BLaER1 treated with 17β-estradiol and CSF1 and Interleukin-3, amounts not matched to agents 10 nM and 100 nM (cell line): Measurements from ENCODE around the gene SET.

Experiments used
- H3K27ac ChIP-seq, 11 experiments: shearing (Covaris generic); formaldehyde crosslinking; 2 replicates each; pipeline ENCODE4 v1.8.1; 2022
- H3K27me3 ChIP-seq, 11 experiments: shearing (Covaris generic); formaldehyde crosslinking; 2 replicates each; pipeline ENCODE4 v1.8.1; 2022
- H3K36me3 ChIP-seq, 11 experiments: shearing (Covaris generic); formaldehyde crosslinking; 2 replicates each; pipeline ENCODE4 v1.8.1; 2022
- H3K4me1 ChIP-seq, 10 experiments: shearing (Covaris generic); formaldehyde crosslinking; 2 replicates each; pipeline ENCODE4 v1.8.1; 2022
- H3K4me2 ChIP-seq, 11 experiments: shearing (Covaris generic); formaldehyde crosslinking; 2 replicates each; pipeline ENCODE4 v1.8.1; 2022
- H3K4me3 ChIP-seq, 10 experiments: shearing (Covaris generic); formaldehyde crosslinking; 2 replicates each; pipeline ENCODE4 v1.8.1; 2022
- H3K9ac ChIP-seq, 11 experiments: shearing (Covaris generic); formaldehyde crosslinking; 2 replicates each; pipeline ENCODE4 v1.8.1; 2022
- H3K9me3 ChIP-seq, 11 experiments: shearing (Covaris generic); formaldehyde crosslinking; replicated peaks in 1 of 11; 2 replicates each; pipeline ENCODE4 v1.8.1; 2022
- H4K20me1 ChIP-seq, 11 experiments: shearing (Covaris generic); formaldehyde crosslinking; 2 replicates each; pipeline ENCODE4 v1.8.1; 2022
- Cebpa-rat ChIP-seq, 11 experiments: shearing (Covaris generic); IDR thresholded peaks; 2 replicates each; pipeline ENCODE4 v1.8.1; 2022

The SET gene

DNA sequence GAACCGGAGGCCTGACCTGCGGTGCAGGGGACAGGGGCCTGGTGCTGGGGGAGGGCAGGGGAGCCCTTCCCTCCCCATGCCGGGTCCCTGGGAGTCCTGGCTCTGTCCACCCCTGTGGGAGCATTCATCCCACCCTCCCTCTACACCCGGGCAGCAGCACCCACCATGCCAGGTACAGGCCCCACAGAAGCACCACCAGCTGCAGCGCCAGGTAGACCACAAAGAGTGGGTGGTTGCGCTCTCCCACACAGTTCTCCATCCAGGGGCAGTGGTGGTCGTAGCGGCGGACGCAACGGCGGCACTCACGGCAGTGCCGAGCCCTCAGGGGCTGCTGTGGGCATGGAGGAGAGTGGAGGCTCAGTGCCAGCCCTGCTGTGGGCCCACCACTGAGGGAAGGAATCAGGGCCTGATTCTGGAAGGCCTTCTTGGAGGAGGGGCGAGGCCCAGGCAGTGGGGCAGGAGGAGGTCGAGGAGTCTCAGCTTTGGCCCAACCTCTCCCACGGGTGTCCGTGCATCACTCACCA, 32.5 kb downstream of the SET start:
- peak overlapping the region in 2 of 11 experiments; percentile 8 to 94; a peak in 1 of 22 replicates for H3K4me2 ChIP-seq
- H3K4me3 ChIP-seq, result no peak overlapping the region
- peaks cover 20 to 64% (median 53%) of the 10 kb centered on the region in 10 experiments for H3K4me1 ChIP-seq
- no peaks in the 10 kb centered on the region for H3K27me3 ChIP-seq
- no peaks in the 10 kb centered on the region for H3K9me3 ChIP-seq
- H3K9ac ChIP-seq, result peak overlapping the region in 3 of 11 experiments; percentile 26 to 87 (median 86); a peak in 1 of 22 replicates
- H4K20me1 ChIP-seq, result no peaks in the 10 kb centered on the region; a peak in 2 of 22 replicates
- no peak overlapping the region for H3K27ac ChIP-seq
- H3K36me3 ChIP-seq, result peaks cover 22 to 57% (median 43%) of the 10 kb centered on the region in 11 experiments
- TF ChIP-seq Cebpa-rat (IDR thresholded peaks at IDR 0.05), result no peak

DNA sequence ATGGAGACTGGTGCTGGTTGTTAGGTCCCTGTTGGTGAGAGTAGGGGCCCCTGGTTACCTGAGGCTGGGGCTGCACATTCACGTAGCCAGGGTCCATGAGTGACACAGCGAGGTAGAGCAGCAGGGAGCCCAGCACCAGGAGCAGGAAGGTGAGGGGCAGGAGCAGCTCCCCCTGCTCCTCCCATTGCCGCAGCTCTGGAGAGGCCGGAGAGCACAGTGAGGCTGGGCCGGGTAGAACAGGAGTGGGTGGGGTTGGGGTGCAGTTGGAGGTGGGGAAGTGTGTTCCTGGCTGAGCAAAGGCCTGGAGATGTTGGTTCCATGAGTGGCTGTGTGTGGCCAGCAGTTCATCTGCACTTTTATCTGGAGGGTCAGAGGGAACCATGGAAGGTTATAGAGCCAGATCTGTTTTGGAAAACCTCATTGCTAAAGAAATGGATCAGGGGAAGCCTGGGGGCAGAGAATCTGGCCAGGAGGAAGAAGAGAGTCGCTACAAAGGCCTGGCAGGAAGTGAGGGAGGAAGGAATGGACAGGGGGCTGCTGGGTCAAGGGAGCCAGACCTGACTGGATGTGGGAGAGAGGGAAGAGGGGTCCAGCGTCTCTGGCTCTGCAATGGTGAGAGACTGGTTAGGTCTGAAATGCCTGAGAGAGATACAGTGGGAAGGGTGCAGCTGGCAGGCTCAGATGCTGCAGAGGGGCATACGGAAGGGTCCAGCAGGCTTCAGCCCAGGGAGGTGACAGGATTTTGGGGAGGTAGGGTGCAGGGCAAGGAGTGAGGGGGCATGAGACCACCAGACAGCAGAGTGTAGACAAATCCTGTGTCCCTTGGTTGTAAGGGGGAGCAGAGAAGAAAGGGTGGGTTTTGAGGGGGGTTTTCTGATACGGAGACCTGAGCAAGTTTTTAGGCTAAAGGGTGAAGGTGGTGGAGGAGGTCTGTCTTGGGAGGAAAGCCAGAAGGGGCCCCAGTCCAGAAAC, 33.6 kb downstream of the SET start:
- H3K4me1 ChIP-seq, result peaks cover 21 to 75% (median 61%) of the 10 kb centered on the region in 10 experiments
- peak overlapping the region in 7 of 11 experiments; percentile 9 to 87 (median 23); a peak in 6 of 22 replicates for H3K27ac ChIP-seq
- H3K36me3 ChIP-seq, result peaks cover 22 to 46% (median 32%) of the 10 kb centered on the region in 11 experiments
- peak overlapping the region; percentile 88 to 98 (median 93); a peak in 21 of 22 replicates for H3K4me2 ChIP-seq
- H3K9me3 ChIP-seq, result no peaks in the 10 kb centered on the region
- H3K27me3 ChIP-seq, result no peaks in the 10 kb centered on the region
- H3K9ac ChIP-seq, result peak overlapping the region; percentile 74 to 89 (median 85); a peak in 15 of 22 replicates
- no peak for TF ChIP-seq Cebpa-rat (IDR thresholded peaks at IDR 0.05)
- H4K20me1 ChIP-seq, result no peaks in the 10 kb centered on the region; a peak in 2 of 22 replicates
- H3K4me3 ChIP-seq, result peak overlapping the region in 9 of 10 experiments; percentile 69 to 92 (median 78); a peak in 16 of 20 replicates

DNA sequence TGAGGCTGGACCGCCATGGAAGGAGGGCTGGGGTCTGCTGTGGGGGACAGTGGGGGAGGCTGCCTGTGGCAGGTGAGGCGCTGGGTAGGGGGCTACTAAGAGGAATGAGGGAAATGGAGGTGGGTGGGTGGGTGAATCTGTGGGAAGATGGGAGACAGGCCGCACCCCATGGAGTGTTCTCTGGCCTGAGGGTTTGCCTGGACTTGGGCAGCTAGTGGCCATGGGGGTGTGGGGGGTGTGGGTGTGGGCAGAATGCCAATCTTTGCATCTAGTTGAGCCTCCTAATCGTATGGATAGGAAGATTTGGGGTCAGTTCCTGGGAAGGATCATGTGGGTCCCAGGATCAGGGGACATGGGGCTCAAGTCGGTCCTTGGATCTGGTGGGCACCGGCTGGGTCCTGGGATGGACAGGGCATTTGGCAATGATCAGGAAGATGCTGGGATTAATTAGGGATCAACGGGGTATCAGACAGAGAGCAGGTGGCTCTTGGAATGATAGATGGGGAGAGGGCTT, 34.4 kb downstream of the SET start:
- H4K20me1 ChIP-seq, result no peaks in the 10 kb centered on the region; a peak in 2 of 22 replicates
- H3K36me3 ChIP-seq, result peaks cover 22 to 40% (median 29%) of the 10 kb centered on the region in 11 experiments
- H3K27me3 ChIP-seq, result no peaks in the 10 kb centered on the region
- peaks cover 27 to 82% (median 68%) of the 10 kb centered on the region in 10 experiments for H3K4me1 ChIP-seq
- H3K4me3 ChIP-seq, result peak overlapping the region; percentile 67 to 92 (median 78)
- H3K27ac ChIP-seq, result peak overlapping the region; percentile 43 to 87 (median 77); a peak in 20 of 22 replicates
- H3K9me3 ChIP-seq, result no peaks in the 10 kb centered on the region
- peak overlapping the region; percentile 88 to 98 (median 93) for H3K4me2 ChIP-seq
- H3K9ac ChIP-seq, result peak overlapping the region; percentile 74 to 89 (median 85)
- no peak for TF ChIP-seq Cebpa-rat (IDR thresholded peaks at IDR 0.05)

DNA sequence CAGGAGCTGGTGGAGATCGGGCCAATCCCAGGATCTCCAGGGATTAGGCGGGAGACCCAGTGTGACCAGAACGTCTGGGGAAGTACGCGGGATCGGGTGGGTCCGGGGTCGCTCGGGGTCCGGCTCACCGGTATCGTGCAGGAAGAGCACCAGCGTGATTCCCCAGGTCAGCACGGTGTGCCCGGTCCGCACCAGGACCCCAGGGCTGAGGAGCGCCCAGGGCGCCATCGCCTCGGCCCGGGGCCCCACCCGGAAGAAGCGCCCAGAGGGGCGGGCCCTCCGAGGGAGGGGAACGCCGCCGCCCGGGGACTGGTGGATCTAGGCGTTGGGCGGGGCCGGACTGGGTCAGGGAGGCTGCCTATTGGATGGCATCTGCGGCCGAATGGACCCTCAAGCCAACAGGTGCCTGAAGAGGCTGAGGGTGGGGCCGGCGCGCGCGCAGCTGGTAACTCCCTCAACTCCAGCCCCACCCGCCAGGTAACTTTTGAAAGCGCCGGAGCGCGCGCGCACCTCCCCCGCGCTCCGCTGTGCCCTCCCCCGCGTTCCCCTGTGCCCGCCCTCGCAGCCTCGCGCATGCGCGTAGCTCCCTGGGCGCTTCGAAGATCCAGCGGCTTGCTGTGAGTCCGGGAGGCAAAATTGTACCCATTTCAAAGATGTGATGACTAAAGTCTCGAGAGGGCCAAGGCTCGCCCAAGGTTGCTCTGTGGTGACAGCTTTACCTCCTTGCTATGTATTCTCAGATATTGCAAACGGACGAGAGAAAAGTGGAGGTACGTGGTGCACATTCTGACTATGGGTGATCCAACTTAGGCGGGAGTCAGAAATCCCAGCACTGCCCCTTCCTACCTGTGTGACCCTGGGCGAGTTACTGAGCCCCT, 35.1 kb downstream of the SET start, which contains the start of gene ZDHHC12:
Gene ZDHHC12 (minus strand): TSS at position 262 of the 878 bp plus-strand sequence. CDS start 34 bp downstream, at position 228.
- no peaks in the 10 kb centered on the region for H3K27me3 ChIP-seq
- H3K36me3 ChIP-seq, result peaks cover 22 to 33% (median 27%) of the 10 kb centered on the region in 11 experiments
- H3K9ac ChIP-seq, result peak within 1 kb of the TSS; percentile 74 to 89 (median 85)
- peak within 1 kb of the TSS; percentile 43 to 87 (median 77); a peak in 20 of 22 replicates for H3K27ac ChIP-seq
- H3K9me3 ChIP-seq, result no peaks in the 10 kb centered on the region
- no peaks in the 10 kb centered on the region; a peak in 2 of 22 replicates for H4K20me1 ChIP-seq
- H3K4me1 ChIP-seq, result peaks cover 30 to 89% (median 75%) of the 10 kb centered on the region in 10 experiments
- peak within 1 kb of the TSS; percentile 67 to 92 (median 78) for H3K4me3 ChIP-seq
- no peak for TF ChIP-seq Cebpa-rat (IDR thresholded peaks at IDR 0.05)
- H3K4me2 ChIP-seq, result peak within 1 kb of the TSS; percentile 88 to 98 (median 93)

DNA sequence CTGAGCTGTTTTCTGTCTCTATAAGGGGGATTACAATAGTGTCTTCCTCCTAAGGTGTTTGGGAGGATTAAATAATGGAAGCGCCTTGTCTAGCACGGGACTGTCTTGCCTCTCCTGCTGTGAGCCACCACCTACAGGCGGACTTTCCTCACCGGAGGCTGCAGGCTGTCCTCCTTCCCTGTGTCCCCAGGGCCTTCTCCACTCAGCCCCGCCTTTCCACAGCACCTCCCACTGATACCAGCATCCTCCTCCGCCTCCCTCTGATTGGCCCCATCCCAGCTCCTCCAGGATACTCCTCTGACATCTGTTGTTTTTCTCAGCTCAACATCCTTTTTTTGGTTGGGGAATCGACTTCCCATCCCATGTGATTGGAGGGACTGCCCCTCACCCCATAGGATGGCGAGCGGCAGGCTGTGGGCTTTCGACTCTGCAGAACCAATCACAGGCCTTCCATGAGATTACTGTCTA, 35.8 kb downstream of the SET start:
- Histone ChIP-seq H3K9me3 (no peaks in the 10 kb centered on the region), H3K27ac (peak overlapping the region in 10 of 11 experiments; percentile 21 to 87 (median 76); a peak in 17 of 22 replicates), H3K4me2 (peak overlapping the region; percentile 70 to 97 (median 90)), H3K4me3 (peak overlapping the region; percentile 67 to 92 (median 78)), H3K36me3 (peaks cover 16 to 26% (median 23%) of the 10 kb centered on the region in 11 experiments), H3K9ac (peak overlapping the region; percentile 55 to 89 (median 83); a peak in 20 of 22 replicates), H4K20me1 (no peaks in the 10 kb centered on the region; a peak in 2 of 22 replicates), H3K4me1 (peaks cover 32 to 92% (median 80%) of the 10 kb centered on the region in 10 experiments), H3K27me3 (no peaks in the 10 kb centered on the region)
- TF ChIP-seq Cebpa-rat (IDR thresholded peaks at IDR 0.05), result no peak

DNA sequence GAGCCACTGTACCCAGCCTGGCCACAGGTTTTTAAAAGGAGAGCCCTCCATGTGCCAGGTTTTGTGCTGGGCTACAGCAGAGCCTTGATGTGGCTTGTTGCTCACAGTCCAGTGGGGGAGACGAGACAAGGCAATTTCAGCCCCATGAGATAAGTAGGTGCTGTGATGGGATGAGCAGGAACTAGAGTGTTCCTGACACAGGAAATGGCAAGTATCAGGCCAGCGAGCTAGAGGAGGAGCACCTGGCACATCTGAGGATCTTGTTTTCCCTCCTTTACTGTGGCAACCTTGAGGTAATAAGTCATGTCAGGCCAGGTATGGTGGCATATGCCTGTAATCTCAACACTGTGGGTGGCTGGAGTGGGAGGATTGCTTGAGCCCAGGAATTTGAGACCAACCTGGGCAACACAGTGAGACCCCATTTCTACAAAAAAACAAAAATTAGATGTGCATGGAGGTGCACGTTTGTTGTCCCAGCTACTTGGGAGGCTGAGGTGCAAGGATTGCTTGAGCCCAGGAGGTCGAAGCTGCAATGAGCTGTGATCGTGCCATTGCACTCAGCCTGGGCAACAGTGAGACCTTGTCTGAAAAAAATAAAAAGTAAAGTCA, 38.7 kb downstream of the SET start:
- TF ChIP-seq Cebpa-rat (IDR thresholded peaks at IDR 0.05), result no peak
- Histone ChIP-seq H3K9ac (peak overlapping the region in 2 of 11 experiments; percentile 31 to 50; a peak in 2 of 22 replicates), H3K27ac (peak overlapping the region in 5 of 11 experiments; percentile 4 to 53 (median 30); a peak in 7 of 22 replicates), H3K4me3 (no peak overlapping the region), H3K36me3 (peaks cover 0 to 17% (median 9%) of the 10 kb centered on the region in 11 experiments; a peak in 8 of 22 replicates), H3K4me2 (peak overlapping the region in 9 of 11 experiments; percentile 21 to 75 (median 64); a peak in 18 of 22 replicates), H3K9me3 (no peaks in the 10 kb centered on the region), H3K27me3 (no peaks in the 10 kb centered on the region), H3K4me1 (peaks cover 30 to 74% (median 68%) of the 10 kb centered on the region in 10 experiments), H4K20me1 (no peaks in the 10 kb centered on the region; a peak in 1 of 22 replicates)

DNA sequence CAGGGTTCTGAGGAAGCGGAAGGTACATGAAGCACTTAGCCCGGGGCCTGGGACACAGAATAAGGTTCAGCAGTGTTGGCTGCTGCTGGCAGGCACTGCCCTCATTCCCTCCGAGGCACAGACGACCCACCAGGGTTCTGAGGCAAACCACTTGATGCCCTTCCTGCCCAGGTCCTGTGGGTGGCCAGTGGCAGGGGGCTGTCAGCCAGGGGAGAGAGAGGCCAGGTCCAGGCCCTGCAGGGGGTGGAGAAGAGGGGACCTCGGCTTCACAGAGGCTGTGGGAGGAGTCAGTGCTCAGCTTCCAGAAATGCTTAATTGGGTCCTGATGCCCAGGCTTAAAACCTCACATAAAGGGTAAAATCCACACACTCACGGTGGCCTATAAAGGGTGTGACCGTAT, 39.3 kb downstream of the SET start:
- TF ChIP-seq Cebpa-rat (IDR thresholded peaks at IDR 0.05), result no peak
- Histone ChIP-seq H3K9ac (peak overlapping the region in 4 of 11 experiments; percentile 10 to 35 (median 20); a peak in 2 of 22 replicates), H3K9me3 (no peaks in the 10 kb centered on the region), H4K20me1 (no peaks in the 10 kb centered on the region; a peak in 1 of 22 replicates), H3K27me3 (no peaks in the 10 kb centered on the region), H3K4me3 (no peak overlapping the region), H3K27ac (peak overlapping the region in 4 of 11 experiments; percentile 8 to 57 (median 42); a peak in 5 of 22 replicates), H3K4me2 (peak overlapping the region in 9 of 11 experiments; percentile 11 to 75 (median 64); a peak in 17 of 22 replicates), H3K4me1 (peaks cover 27 to 70% (median 65%) of the 10 kb centered on the region in 10 experiments), H3K36me3 (peaks cover 0 to 19% (median 11%) of the 10 kb centered on the region in 11 experiments; a peak in 8 of 22 replicates)
